Spleen (tissue), 7 donors: ENCODE data around the gene SLC22A7.

ENCODE experiments used
- CTCF ChIP-seq, 11 experiments: fragments of 200-600 bp in 7 of 11; fragments of 450-650 bp in 4 of 11; sonication (generic) in 4 of 11; IDR thresholded peaks in 8 of 11; conservative IDR thresholded peaks in 3 of 11; 1 replicate in 7 of 11; 2 replicates in 4 of 11; pipeline versions ENCODE4 v1.4.0 to v1.8.0; 2016 to 2021; ENCODE audit warnings: antibody characterized with exemption in 11 of 11, inconsistent platforms in 4 of 11, mild to moderate bottlenecking in 1 of 11
- POLR2A ChIP-seq, 3 donors: fragments of 450-650 bp; IDR thresholded peaks; one replicate each; pipeline ENCODE4 v1.5.1; 2017; ENCODE audit warnings: antibody characterized with exemption in 3 of 3, mild to moderate bottlenecking in 1 of 3
- donor health status: DM: no; HTN: no; CAD: no; lungs with moderate emphysema.
- donor health status: DM: no; HTN: no; CAD: no.
- donor health status: DM: no; HTN: no; CAD: no.

DNA sequence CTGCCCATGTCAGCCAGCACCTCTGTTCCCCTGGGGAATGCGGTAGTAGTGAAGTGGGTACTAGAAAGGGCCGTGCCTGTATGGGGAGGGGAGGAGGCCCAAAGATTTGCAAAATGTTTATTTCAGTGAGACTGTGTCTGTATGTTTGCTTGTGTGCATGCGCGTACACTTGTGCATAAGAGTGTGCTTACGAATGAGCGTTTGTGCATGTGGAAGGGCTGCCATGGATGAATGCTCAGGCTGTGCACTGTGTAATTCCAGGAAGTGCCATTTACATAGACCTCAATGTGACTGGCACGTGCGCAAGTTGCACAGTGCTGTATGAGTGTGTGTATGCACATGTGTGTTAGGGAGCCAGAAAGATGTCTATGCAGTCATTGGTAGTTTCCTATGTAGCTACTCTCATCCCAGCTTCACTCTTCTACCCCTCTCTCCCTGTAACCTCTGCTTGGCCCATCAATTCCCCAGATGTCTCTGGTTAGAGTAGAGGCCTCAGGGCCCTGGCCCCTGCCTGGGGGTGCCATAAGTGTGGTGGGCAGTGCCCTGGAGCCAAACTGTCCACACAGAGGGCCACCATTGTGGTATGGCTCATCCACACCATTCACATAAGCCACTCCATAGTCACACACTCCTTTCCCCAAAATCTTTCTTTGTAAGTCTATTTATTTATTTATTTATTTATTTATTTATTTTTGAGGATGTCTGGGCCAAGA lies 26.8 kb upstream of the SLC22A7 start:
- TF ChIP-seq CTCF (IDR thresholded peaks at IDR 0.05 in 8 of 11, conservative IDR thresholded peaks at IDR 0.05 in 3 of 11) (no peak), POLR2A (IDR thresholded peaks at IDR 0.05) (no peak)
